H1 (cell line): ENCODE measurements around the gene CPSF4L. TPM values are rescaled to one million over a fixed set of nuclear protein-coding genes. Genes with fewer than 3 reads are reported as not detected.
A peak's percentile ranks its signal among the peaks of the same experiment; 100 is the strongest.

ENCODE experiments used
- CTCF ChIA-PET: fragments of 300-600 bp; sonication (Branson Sonifier 250); formaldehyde crosslinking; loops from one replicate; lab custom pipeline; 2021; ENCODE audit not compliant: partially characterized antibody; lab: Charles Lee
- POLR2A ChIA-PET: fragments of 300-600 bp; sonication (Branson Sonifier 250); formaldehyde crosslinking; loops from one replicate; lab custom pipeline; 2021; ENCODE audit warnings: inconsistent platforms; ENCODE audit not compliant: partially characterized antibody; lab: Charles Lee
- DNase-seq, 2 experiments: peaks; one replicate each; pipeline versions ENCODE4 v3.0.0 to v3.0.0-alpha.2; 2010 to 2022; ENCODE audit warnings: low spot score in 2 of 2, low read depth in 1 of 2, mixed read lengths in 1 of 2
- FAIRE-seq: peaks from 2 replicates; lab custom pipeline; 2011; peaks lifted over from hg19 to GRCh38; lab: Jason Lieb, UNC
- H2AFZ ChIP-seq: 2 replicates; pipeline ENCODE4 v1.8.1; 2012; ENCODE audit warnings: low read length, inconsistent platforms
- H2AK5ac ChIP-seq: 2 replicates; pipeline ENCODE4 v1.6.1; 2013; ENCODE audit warnings: low read depth, low read length
- H2BK120ac ChIP-seq: replicated peaks from 2 replicates; pipeline ENCODE3; 2013; ENCODE audit warnings: low read depth, low read length, inconsistent platforms
- H2BK12ac ChIP-seq: 2 replicates; pipeline ENCODE4 v1.6.1; 2013; ENCODE audit warnings: low read depth, low read length
- H2BK15ac ChIP-seq: 2 replicates; pipeline ENCODE4 v1.6.1; 2013; ENCODE audit warnings: low read length
- H2BK20ac ChIP-seq: 2 replicates; pipeline ENCODE4 v1.6.1; 2013; ENCODE audit warnings: low read length
- H2BK5ac ChIP-seq: 2 replicates; pipeline ENCODE4 v1.6.1; 2013; ENCODE audit warnings: low read depth, low read length
- H3K14ac ChIP-seq: 2 replicates; pipeline ENCODE4 v1.6.1; 2013; ENCODE audit warnings: inconsistent platforms; ENCODE audit not compliant: insufficient read length
- H3K18ac ChIP-seq: 2 replicates; pipeline ENCODE4 v1.6.1; 2013; ENCODE audit warnings: low read length; ENCODE audit errors: extremely low read depth
- H3K23ac ChIP-seq: 2 replicates; pipeline ENCODE4 v1.6.1; 2013; ENCODE audit warnings: inconsistent platforms; ENCODE audit not compliant: insufficient read length
- H3K23me2 ChIP-seq: 2 replicates; pipeline ENCODE4 v1.6.1; 2013; ENCODE audit warnings: low read depth, low read length
- H3K27ac ChIP-seq: 2 replicates; pipeline ENCODE4 v1.6.1; 2011; ENCODE audit warnings: low read depth, low read length, inconsistent platforms
- H3K27me3 ChIP-seq, 4 experiments: replicated peaks in 1 of 4; 1 replicate in 1 of 4; 2 replicates in 3 of 4; pipeline versions ENCODE4 v1.6.1 to v1.8.1; 2011 to 2013; ENCODE audit warnings: low read length in 3 of 4, mild to moderate bottlenecking in 3 of 4, inconsistent platforms in 2 of 4, mixed read lengths in 2 of 4, moderate library complexity in 1 of 4; ENCODE audit not compliant: control insufficient read depth in 3 of 4, insufficient read depth in 3 of 4; ENCODE audit errors: extremely low read depth in 1 of 4
- H3K36me3 ChIP-seq, 4 experiments: 2 replicates each; pipeline versions ENCODE4 v1.6.1 to v1.8.1; 2011 to 2013; ENCODE audit warnings: mild to moderate bottlenecking in 4 of 4, low read length in 3 of 4, moderate library complexity in 2 of 4, control low read depth in 1 of 4, inconsistent platforms in 1 of 4; ENCODE audit not compliant: insufficient read depth in 4 of 4, control insufficient read depth in 2 of 4
- H3K4ac ChIP-seq: replicated peaks from 2 replicates; pipeline ENCODE3; 2013; ENCODE audit warnings: low read length, low read depth, mixed read lengths, inconsistent platforms; ENCODE audit not compliant: insufficient read length
- H3K4me1 ChIP-seq, 4 experiments: replicated peaks in 1 of 4; 1 replicate in 1 of 4; 2 replicates in 3 of 4; pipeline versions ENCODE4 v1.6.1 to v1.8.1; 2011 to 2013; ENCODE audit warnings: low read length in 3 of 4, inconsistent platforms in 2 of 4, mixed read lengths in 1 of 4; ENCODE audit not compliant: insufficient read depth in 4 of 4, control insufficient read depth in 3 of 4
- H3K4me2 ChIP-seq, 2 experiments: 2 replicates each; pipeline versions ENCODE4 v1.6.1 to v1.8.1; 2011 to 2013; ENCODE audit warnings: low read depth in 2 of 2, low read length in 2 of 2, control low read depth in 1 of 2, inconsistent platforms in 1 of 2, mild to moderate bottlenecking in 1 of 2; ENCODE audit not compliant: insufficient read depth in 1 of 2
- H3K4me3 ChIP-seq, 4 experiments: fragments of 200-600, 300-600 bp in 1 of 4; sonication (generic), shearing (Covaris generic), sonication (Bioruptor Twin) in 1 of 4; 2 replicates each; pipeline versions ENCODE4 v1.5.1 to v1.8.1; 2011 to 2016; ENCODE audit warnings: low read length in 4 of 4, low read depth in 3 of 4, control low read depth in 2 of 4, inconsistent platforms in 2 of 4, mild to moderate bottlenecking in 2 of 4, mixed read lengths in 1 of 4, moderate library complexity in 1 of 4; ENCODE audit not compliant: insufficient read depth in 2 of 4; ENCODE audit errors: extremely low read depth in 1 of 4
- H3K56ac ChIP-seq: replicated peaks from 2 replicates; pipeline ENCODE3; 2013; ENCODE audit warnings: low read depth, mild to moderate bottlenecking, mixed read lengths, low read length, inconsistent platforms; ENCODE audit not compliant: insufficient read length
- H3K79me1 ChIP-seq: 2 replicates; pipeline ENCODE4 v1.6.1; 2013; ENCODE audit warnings: low read depth, low read length, control low read depth
- H3K79me2 ChIP-seq, 2 experiments: 2 replicates each; pipeline versions ENCODE4 v1.6.1 to v1.8.1; 2012 to 2013; ENCODE audit warnings: low read length in 2 of 2, mild to moderate bottlenecking in 2 of 2, inconsistent platforms in 1 of 2; ENCODE audit not compliant: insufficient read depth in 2 of 2, control insufficient read depth in 1 of 2
- H3K9ac ChIP-seq, 4 experiments: replicated peaks in 1 of 4; 1 replicate in 1 of 4; 2 replicates in 3 of 4; pipeline versions ENCODE4 v1.6.1 to v1.8.1; 2011 to 2013; ENCODE audit warnings: low read depth in 3 of 4, low read length in 3 of 4, control low read depth in 2 of 4, mild to moderate bottlenecking in 2 of 4, moderate library complexity in 2 of 4, inconsistent platforms in 1 of 4; ENCODE audit errors: extremely low read depth in 1 of 4
- H3K9me3 ChIP-seq, 2 experiments: 2 replicates each; pipeline versions ENCODE4 v1.6.1 to v1.8.1; 2012 to 2013; ENCODE audit warnings: mild to moderate bottlenecking in 2 of 2, moderate library complexity in 2 of 2, control low read depth in 1 of 2, inconsistent platforms in 1 of 2, low read depth in 1 of 2, low read length in 1 of 2, mixed read lengths in 1 of 2; ENCODE audit not compliant: insufficient read depth in 2 of 2
- H4K20me1 ChIP-seq, 2 experiments: replicated peaks in 1 of 2; 2 replicates each; pipeline versions ENCODE3 to v1.8.1; 2011 to 2013; ENCODE audit warnings: inconsistent platforms in 2 of 2, low read length in 2 of 2, mild to moderate bottlenecking in 1 of 2; ENCODE audit not compliant: insufficient read depth in 2 of 2, control insufficient read depth in 1 of 2
- H4K5ac ChIP-seq: 2 replicates; pipeline ENCODE4 v1.6.1; 2013; ENCODE audit warnings: low read length, low read depth, mixed read lengths, inconsistent platforms; ENCODE audit not compliant: insufficient read length
- H4K8ac ChIP-seq: 2 replicates; pipeline ENCODE4 v1.8.0; 2013; ENCODE audit warnings: mild to moderate bottlenecking, moderate library complexity, low read length, inconsistent platforms; ENCODE audit not compliant: insufficient read depth; ENCODE audit errors: extremely low read depth
- H4K91ac ChIP-seq: replicated peaks from 2 replicates; pipeline ENCODE3; 2013; ENCODE audit warnings: low read length, mixed read lengths, inconsistent platforms; ENCODE audit not compliant: insufficient read length
- BRCA1 ChIP-seq: IDR thresholded peaks from 2 replicates; pipeline ENCODE4 v1.6.1; 2012; ENCODE audit warnings: low read depth, low read length, improper control_type of control experiment
- HDAC2 ChIP-seq, 2 experiments: fragments of 300-600 bp in 1 of 2; sonication (generic) in 1 of 2; IDR thresholded peaks; 2 replicates each; pipeline ENCODE4 v1.6.1; 2011 to 2012; ENCODE audit warnings: low read depth in 2 of 2, low read length in 2 of 2, mild to moderate bottlenecking in 2 of 2, moderate library complexity in 2 of 2, borderline replicate concordance in 1 of 2, inconsistent platforms in 1 of 2
- JUN ChIP-seq: IDR thresholded peaks from 2 replicates; pipeline ENCODE4 v1.6.1; 2011; ENCODE audit warnings: low read depth, mild to moderate bottlenecking, improper control_type of control experiment, low read length
- KDM4A ChIP-seq: IDR thresholded peaks from one replicate; pipeline ENCODE4 v1.7.1; 2012; ENCODE audit warnings: low read depth, mild to moderate bottlenecking, moderate library complexity, low read length, inconsistent platforms; ENCODE audit not compliant: severe bottlenecking
- RFX5 ChIP-seq: IDR thresholded peaks from 2 replicates; pipeline ENCODE4 v1.6.1; 2011; ENCODE audit warnings: low read depth, low read length, improper control_type of control experiment, borderline replicate concordance
- TEAD4 ChIP-seq: IDR thresholded peaks from 2 replicates; pipeline ENCODE4 v1.6.1; 2012; ENCODE audit warnings: low read depth, low read length, inconsistent platforms, mixed read lengths
- WGBS, 2 experiments: shearing (Covaris generic) in 1 of 2; methylation state at CpG; one replicate each; pipeline versions ENCODE4 v1.1.6 to v1.1.7; 2013 to 2015; ENCODE audit warnings: low lambda C conversion rate in 2 of 2, mixed read lengths in 2 of 2, inconsistent platforms in 1 of 2, low coverage in 1 of 2, missing lambda C conversion rate in 1 of 2; ENCODE audit not compliant: insufficient replicate concordance in 2 of 2, insufficient coverage in 1 of 2, insufficient read length in 1 of 2; ENCODE audit errors: extremely low coverage in 1 of 2, missing lambda C conversion rate in 1 of 2; 5-methylcytosine and 5-hydroxymethylcytosine counted together
- polyA plus RNA-seq, 7 experiments: library from polyadenylated mRNA; depleted of rRNA in 3 of 7; stranded (reverse) in 5 of 7; unstranded in 2 of 7; fragments of >200 nt in 5 of 7; fragments of 200-250 nt in 2 of 7; gene quantifications; 1 replicate in 5 of 7; 2 replicates in 1 of 7; 4 replicates in 1 of 7; pipeline versions ENCODE4 v1.2.1 to v1.2.3, GENCODE V29; 2011 to 2013; ENCODE audit warnings: missing spikeins in 2 of 7, mixed read lengths in 2 of 7
- total RNA-seq: library from RNA; stranded (reverse); fragmentation: NEBNext Ultra II Directional; extraction: Animal tissue kit (Norgen Biotek cat#: 25700); gene quantifications from 2 replicates; pipeline ENCODE4 v1.2.1, GENCODE V29; 2021
- TF ChIP-seq, protein P1 (sequence below): IDR thresholded peaks from 2 replicates; pipeline ENCODE4 v1.6.1; 2012; ENCODE audit warnings: inconsistent platforms

The CPSF4L gene
- total and polyA plus RNA-seq, 2 of the 8 experiments (the other 6 are each of a cell fraction or from before 2014, with no cell fraction given), result not detected

- Histone ChIP-seq H3K79me2 (peaks cover 0 to 5% of the 10 kb centered on the region in 2 experiments; a peak in 1 of 4 replicates), H4K91ac (no peak overlapping the region), H3K23ac (no peak overlapping the region), H3K4me3 (no peak overlapping the region), H3K18ac (no peak overlapping the region), H3K4me2 (no peak overlapping the region), H2BK5ac (no peak overlapping the region), H3K9me3 (no peaks in the 10 kb centered on the region), H2BK20ac (no peak overlapping the region), H3K56ac (no peak overlapping the region), H3K14ac (no peak overlapping the region), H3K4ac (no peak overlapping the region), H2BK120ac (no peak overlapping the region), H3K79me1 (peaks cover 14% of the 10 kb centered on the region), H4K8ac (no peak overlapping the region)
- FAIRE-seq (no peak), DNase-seq (no peak)
- POLR2A ChIA-PET, result no interaction called here
- TF ChIP-seq HDAC2 (IDR thresholded peaks at IDR 0.05; ENCODE audit: borderline replicate concordance in 1 of 2, low read depth in 2 of 2, low read length in 2 of 2), result no peak
- no peak for TF ChIP-seq JUN
- TF ChIP-seq, protein P1, sequence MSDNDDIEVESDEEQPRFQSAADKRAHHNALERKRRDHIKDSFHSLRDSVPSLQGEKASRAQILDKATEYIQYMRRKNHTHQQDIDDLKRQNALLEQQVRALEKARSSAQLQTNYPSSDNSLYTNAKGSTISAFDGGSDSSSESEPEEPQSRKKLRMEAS, result no peak
- TF ChIP-seq KDM4A, result no peak
- no peak for TF ChIP-seq TEAD4
- no peak for TF ChIP-seq BRCA1
- TF ChIP-seq RFX5, result no peak
- TF ChIP-seq, all 59 proteins: peak for 0
- Histone ChIP-seq H3K9ac (no peak overlapping the region), H2AK5ac (no peak overlapping the region), H3K36me3 (no peaks in the 10 kb centered on the region), H3K4me1 (peaks cover 0 to 5% (median 0%) of the 10 kb centered on the region in 4 experiments; a peak in 1 of 7 replicates), H2BK12ac (0 out of 2 replicates have a peak overlapping the region, but pooled peaks have one; percentile 60), H2AFZ (no peak overlapping the region), H4K5ac (no peak overlapping the region), H3K27ac (no peak overlapping the region), H3K23me2 (no peaks in the 10 kb centered on the region; the same call in 1 of the 2 replicates), H4K20me1 (peaks cover 4% of the 10 kb centered on the region in 2 experiments), H3K27me3 (no peaks in the 10 kb centered on the region), H2BK15ac (no peak overlapping the region)
- CTCF ChIA-PET, result interaction anchor here (1.2 to 2.4 kb wide), 6 partner anchors 8 to 78 kb away, joined by 3 to 6 read pairs (median 4); no protein-coding TSS in a partner anchor
- WGBS, 2 experiments, result 88% methylated on average over 12 of the region's 12 CpGs; no CpG with 5 or more reads in 1 of the 2 experiments
These were observed 30.4 kb upstream of the CPSF4L start for GRCh38 chr17:73292031-73292531.
